Lower leg skin (tissue), 3 donors: ENCODE measurements around the gene PDXP.

Experiments
- POLR2A ChIP-seq, 2 donors: fragments of 450-650 bp; IDR thresholded peaks; one replicate each; pipeline ENCODE4 v1.6.1; 2016 to 2017; ENCODE audit warnings: antibody characterized with exemption in 2 of 2, mild to moderate bottlenecking in 1 of 2, moderate library complexity in 1 of 2
- TF ChIP-seq, protein P1 (sequence below), 3 donors: fragments of 450-650 bp; IDR thresholded peaks; one replicate each; pipeline ENCODE4 v1.5.1; 2016; ENCODE audit warnings: antibody characterized with exemption in 3 of 3, mild to moderate bottlenecking in 3 of 3, moderate library complexity in 2 of 3

DNA sequence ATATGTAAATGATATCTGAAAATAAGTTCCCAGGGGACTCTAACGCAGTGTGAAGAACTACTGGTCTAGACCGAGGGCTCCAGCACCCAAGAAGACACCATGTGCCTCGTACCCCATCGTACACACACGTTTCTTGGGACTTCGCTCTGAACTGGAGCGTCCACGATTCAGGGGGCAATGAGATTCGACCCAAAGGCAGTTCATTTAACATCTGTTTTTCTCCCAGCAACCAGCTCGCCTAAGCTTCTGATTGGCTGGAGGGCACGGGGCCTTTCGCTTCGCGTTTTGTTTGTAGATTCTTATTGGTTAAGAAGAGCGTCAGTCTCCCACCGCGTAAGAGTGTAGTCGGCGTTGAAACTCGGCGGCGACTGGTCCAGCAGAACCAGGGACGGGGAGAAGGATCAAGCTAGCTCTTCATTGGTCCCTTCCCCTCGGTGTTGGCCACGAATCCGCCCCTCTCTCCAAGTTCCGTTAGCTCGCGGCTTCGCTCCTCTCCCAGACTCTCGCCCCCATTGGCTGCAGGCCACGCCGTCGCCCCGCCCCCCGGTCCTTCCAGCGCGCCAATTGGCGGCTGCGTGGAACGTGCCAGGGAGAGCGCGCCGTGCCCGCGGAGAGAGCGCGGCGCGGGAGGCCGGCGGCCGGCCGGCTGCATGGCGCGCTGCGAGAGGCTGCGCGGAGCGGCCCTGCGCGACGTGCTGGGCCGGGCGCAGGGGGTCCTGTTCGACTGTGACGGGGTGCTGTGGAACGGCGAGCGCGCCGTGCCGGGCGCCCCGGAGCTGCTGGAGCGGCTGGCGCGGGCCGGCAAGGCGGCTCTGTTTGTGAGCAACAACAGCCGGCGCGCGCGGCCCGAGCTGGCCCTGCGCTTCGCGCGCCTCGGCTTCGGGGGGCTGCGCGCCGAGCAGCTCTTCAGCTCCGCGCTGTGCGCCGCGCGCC is at the start of gene PDXP:
- TF ChIP-seq, protein P1, sequence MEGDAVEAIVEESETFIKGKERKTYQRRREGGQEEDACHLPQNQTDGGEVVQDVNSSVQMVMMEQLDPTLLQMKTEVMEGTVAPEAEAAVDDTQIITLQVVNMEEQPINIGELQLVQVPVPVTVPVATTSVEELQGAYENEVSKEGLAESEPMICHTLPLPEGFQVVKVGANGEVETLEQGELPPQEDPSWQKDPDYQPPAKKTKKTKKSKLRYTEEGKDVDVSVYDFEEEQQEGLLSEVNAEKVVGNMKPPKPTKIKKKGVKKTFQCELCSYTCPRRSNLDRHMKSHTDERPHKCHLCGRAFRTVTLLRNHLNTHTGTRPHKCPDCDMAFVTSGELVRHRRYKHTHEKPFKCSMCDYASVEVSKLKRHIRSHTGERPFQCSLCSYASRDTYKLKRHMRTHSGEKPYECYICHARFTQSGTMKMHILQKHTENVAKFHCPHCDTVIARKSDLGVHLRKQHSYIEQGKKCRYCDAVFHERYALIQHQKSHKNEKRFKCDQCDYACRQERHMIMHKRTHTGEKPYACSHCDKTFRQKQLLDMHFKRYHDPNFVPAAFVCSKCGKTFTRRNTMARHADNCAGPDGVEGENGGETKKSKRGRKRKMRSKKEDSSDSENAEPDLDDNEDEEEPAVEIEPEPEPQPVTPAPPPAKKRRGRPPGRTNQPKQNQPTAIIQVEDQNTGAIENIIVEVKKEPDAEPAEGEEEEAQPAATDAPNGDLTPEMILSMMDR (IDR thresholded peaks at IDR 0.05): no peak
- no peak for TF ChIP-seq POLR2A (IDR thresholded peaks at IDR 0.05)
